Measurements from ENCODE around the gene CDC42EP3. TPM values are rescaled to one million over a fixed set of nuclear protein-coding genes. Genes with fewer than 3 reads are reported as not detected.

CDC42EP3 gene
- total RNA-seq, 3 donors from 2014 or later = 19.5 to 35.7 (median 35.7) TPM

DNA sequence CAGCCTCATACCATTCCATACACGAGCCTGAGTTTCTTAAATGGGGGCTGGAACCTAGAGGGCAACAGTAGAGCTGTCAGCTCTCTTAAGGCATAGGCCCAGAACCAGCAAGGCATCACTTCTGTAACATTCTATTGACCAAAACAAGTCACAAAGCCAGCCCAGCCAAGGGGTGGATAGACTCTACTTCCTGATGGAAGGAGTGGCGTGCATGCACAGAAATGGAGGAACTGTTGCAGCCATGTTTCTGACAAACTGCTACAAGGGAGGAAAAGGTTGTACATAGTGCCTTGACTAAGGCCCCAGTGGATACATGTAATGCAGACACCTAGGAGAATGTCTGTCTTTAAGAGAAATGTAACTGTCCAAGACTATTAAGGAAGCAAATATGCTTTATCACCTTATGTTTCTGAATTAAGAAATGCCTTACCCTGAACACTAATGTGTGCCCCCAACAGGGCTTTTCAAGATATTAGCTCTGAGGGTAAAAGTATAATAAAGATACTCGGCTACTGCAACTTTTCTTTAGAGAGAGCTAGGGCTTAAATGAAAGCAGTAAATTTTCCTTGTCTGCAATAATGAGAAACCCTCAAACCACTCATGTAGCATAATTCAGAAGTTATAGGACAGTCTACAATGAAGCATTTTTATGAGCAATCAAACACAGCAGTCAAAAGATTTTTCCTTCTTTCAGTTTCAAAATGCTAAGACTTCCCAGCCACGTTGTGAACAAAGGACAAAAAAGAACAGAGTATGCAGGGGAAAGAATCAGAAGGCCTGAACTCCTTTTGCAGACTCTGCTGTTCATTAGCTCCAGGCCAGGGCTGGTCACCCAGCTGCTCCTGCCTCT lies 35.1 kb upstream of the CDC42EP3 start:
- Histone ChIP-seq H3K4me3 (no peak overlapping the region), H3K27ac (no peak overlapping the region), H3K4me1 (no peaks in the 10 kb centered on the region), H3K27me3 (no peaks in the 10 kb centered on the region), H3K36me3 (no peaks in the 10 kb centered on the region), H3K9me3 (no peaks in the 10 kb centered on the region)
- no peak for TF ChIP-seq POLR2AphosphoS5 (IDR thresholded peaks at IDR 0.05)
- TF ChIP-seq POLR2A (IDR thresholded peaks at IDR 0.05) = no peak
- TF ChIP-seq CTCF (IDR thresholded peaks at IDR 0.05) = no peak
- intact Hi-C loops (cut with DNase I; ENCODE audit: low total_unique reads) = no loop called here
- no peak for DNase-seq (ENCODE audit: low spot score in 2 of 2)

DNA sequence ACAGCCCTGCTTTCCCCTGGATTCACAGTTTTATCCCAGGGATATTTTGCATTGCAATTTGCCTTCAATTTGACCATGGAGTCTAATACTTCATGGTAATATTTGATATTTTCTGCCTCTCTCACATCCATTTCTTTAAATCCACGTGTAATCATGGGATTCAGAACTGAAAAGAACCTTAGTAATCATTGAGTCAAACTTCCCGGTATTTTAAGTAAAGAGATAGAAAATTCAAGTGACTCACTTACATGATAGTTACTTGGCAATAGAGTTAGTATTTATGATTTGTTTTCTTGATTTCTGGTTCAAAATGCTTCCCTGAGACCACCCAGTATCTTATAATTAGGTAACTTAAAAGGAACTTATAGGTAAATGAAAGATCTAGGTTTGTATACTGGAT lies 33.7 kb upstream of the CDC42EP3 start:
- DNase-seq (ENCODE audit: low spot score in 2 of 2) = no peak
- no peaks in the 10 kb centered on the region for H3K9me3 ChIP-seq
- TF ChIP-seq CTCF (IDR thresholded peaks at IDR 0.05) = no peak
- H3K27me3 ChIP-seq = no peaks in the 10 kb centered on the region
- no peak overlapping the region for H3K4me3 ChIP-seq
- H3K36me3 ChIP-seq = no peaks in the 10 kb centered on the region
- no peaks in the 10 kb centered on the region for H3K4me1 ChIP-seq
- no peak overlapping the region for H3K27ac ChIP-seq
- intact Hi-C loops (cut with DNase I; ENCODE audit: low total_unique reads) = no loop called here

- TF ChIP-seq POLR2AphosphoS5 (IDR thresholded peaks at IDR 0.05) = no peak
- no peak for TF ChIP-seq POLR2A (IDR thresholded peaks at IDR 0.05)
- no peak for TF ChIP-seq CTCF (IDR thresholded peaks at IDR 0.05)
- H3K4me3 ChIP-seq = no peak overlapping the region
- H3K4me1 ChIP-seq = no peaks in the 10 kb centered on the region
- no peaks in the 10 kb centered on the region for H3K9me3 ChIP-seq
- H3K27me3 ChIP-seq = no peaks in the 10 kb centered on the region
- no peak overlapping the region for H3K27ac ChIP-seq
- no peak for DNase-seq (ENCODE audit: low spot score in 2 of 2)
- H3K36me3 ChIP-seq = no peaks in the 10 kb centered on the region
- intact Hi-C loops (cut with DNase I; ENCODE audit: low total_unique reads) = no loop called here
Observed at GRCh38 chr2:37698931-37699481, 27.6 kb upstream of the CDC42EP3 start.

- no peak overlapping the region for H3K27ac ChIP-seq
- no peak overlapping the region for H3K4me3 ChIP-seq
- H3K36me3 ChIP-seq = no peaks in the 10 kb centered on the region
- no peaks in the 10 kb centered on the region for H3K9me3 ChIP-seq
- no peaks in the 10 kb centered on the region for H3K4me1 ChIP-seq
- DNase-seq (ENCODE audit: low spot score in 2 of 2) = no peak
- no peaks in the 10 kb centered on the region for H3K27me3 ChIP-seq
- intact Hi-C loops (cut with DNase I; ENCODE audit: low total_unique reads) = no loop called here
- no peak for TF ChIP-seq POLR2AphosphoS5 (IDR thresholded peaks at IDR 0.05)
- TF ChIP-seq CTCF (IDR thresholded peaks at IDR 0.05) = no peak
- TF ChIP-seq POLR2A (IDR thresholded peaks at IDR 0.05) = no peak
Observed at GRCh38 chr2:37695336-37695735, 23.9 kb upstream of the CDC42EP3 start.

- no peaks in the 10 kb centered on the region for H3K36me3 ChIP-seq
- H3K4me3 ChIP-seq = no peak overlapping the region
- H3K27me3 ChIP-seq = no peaks in the 10 kb centered on the region
- no peaks in the 10 kb centered on the region for H3K4me1 ChIP-seq
- no peaks in the 10 kb centered on the region for H3K9me3 ChIP-seq
- intact Hi-C loops (cut with DNase I; ENCODE audit: low total_unique reads) = no loop called here
- H3K27ac ChIP-seq = no peak overlapping the region
- TF ChIP-seq POLR2A (IDR thresholded peaks at IDR 0.05) = no peak
- TF ChIP-seq POLR2AphosphoS5 (IDR thresholded peaks at IDR 0.05) = no peak
- no peak for TF ChIP-seq CTCF (IDR thresholded peaks at IDR 0.05)
- DNase-seq (ENCODE audit: low spot score in 2 of 2) = no peak
Observed at GRCh38 chr2:37692711-37693110, 21.3 kb upstream of the CDC42EP3 start.
